Measurements from ENCODE around the gene UBE2L5. TPM values are rescaled to one million over a fixed set of nuclear protein-coding genes. Genes with fewer than 3 reads are reported as not detected.

Gene UBE2L5
- polyA plus RNA-seq, 4 donors = 0.30 to 0.65 (median 0.47) TPM

- DNase-seq (ENCODE audit: low read depth in 4 of 4, low spot score in 3 of 4) = peak; percentile 95 to 99 (median 98)
Observed at GRCh38 chr13:30465593-30466357, 43.5 kb downstream of the UBE2L5 start, which contains the start of gene HMGB1. HMGB1 (minus strand) TSS chr13:30465936; CDS start chr13:30463680, 2,256 bp downstream.

GRCh38 chr13:30466358-30466714, 44.0 kb downstream of the UBE2L5 start:
- DNase-seq (ENCODE audit: low read depth in 4 of 4, low spot score in 3 of 4) = no peak

GRCh38 chr13:30466841-30467252, 44.6 kb downstream of the UBE2L5 start:
- DNase-seq (ENCODE audit: low read depth in 4 of 4, low spot score in 3 of 4) = no peak

- DNase-seq (ENCODE audit: low read depth in 4 of 4, low spot score in 3 of 4) = no peak
Observed at GRCh38 chr13:30473675-30474074, 51.4 kb downstream of the UBE2L5 start.

- DNase-seq (ENCODE audit: low read depth in 4 of 4, low spot score in 3 of 4) = no peak
Observed at GRCh38 chr13:30477346-30478195, 55.3 kb downstream of the UBE2L5 start.

Other genes with a start within 250 kb of the UBE2L5 start
- 10 to 100 TPM; 11.4 to 14.1 (median 12.0) TPM for gene KATNAL1, start 114.9 kb upstream of the UBE2L5 start, polyA plus RNA-seq (ENCODE audit: insufficient read length in 4 of 4)
- 100 to 1,000 TPM; 808 to 936 (median 845) TPM for gene HMGB1, start 43.4 kb downstream of the UBE2L5 start, polyA plus RNA-seq (ENCODE audit: insufficient read length in 4 of 4)
- gene USPL1, start 195.4 kb downstream of the UBE2L5 start, polyA plus RNA-seq (ENCODE audit: insufficient read length in 4 of 4) = 10 to 100 TPM; 23.6 to 30.4 (median 28.3) TPM

All from right renal pelvis (tissue), 4 donors.